ENCODE measurements around the gene TMEM225B. TPM values are rescaled to one million over a fixed set of nuclear protein-coding genes. Genes with fewer than 3 reads are reported as not detected.

The TMEM225B gene
- total and polyA plus RNA-seq, 2 of the 4 experiments (the other 2 are of a cell fraction): 0.32 to 0.54 TPM

DNA sequence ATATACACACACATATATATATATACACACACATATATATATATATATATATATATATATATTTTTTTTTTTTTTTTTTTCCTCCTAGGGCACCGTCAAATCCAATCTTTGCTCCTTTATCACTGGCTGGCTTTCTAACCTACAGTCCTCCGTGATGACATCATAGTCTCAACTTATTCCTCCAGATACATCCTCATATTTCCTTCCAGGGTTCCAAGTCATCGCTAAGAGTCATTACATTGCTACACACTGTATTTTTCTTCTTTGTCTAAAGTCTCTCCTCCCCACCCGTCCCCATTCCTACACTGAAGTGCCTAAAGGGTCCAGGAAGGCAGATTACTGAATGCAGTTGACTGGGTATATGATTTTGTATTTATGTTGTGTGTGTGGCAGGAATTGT lies 45.0 kb upstream of the TMEM225B start:
- intact Hi-C loops (cut with micrococcal nuclease): loop anchor here (2.0 kb wide), 1 partner anchor 48 kb away; the partner anchor contains the start of gene ZKSCAN5
- no peaks in the 10 kb centered on the region for H3K27me3 ChIP-seq (ENCODE audit: control insufficient read depth, insufficient read depth, low read length)
- DNase-seq (no peak), ATAC-seq (ENCODE audit: low read depth) (no peak)
- no peak overlapping the region for H4K5ac ChIP-seq (ENCODE audit: low read depth, low read length)
- H3K4me2 ChIP-seq (ENCODE audit: low read depth, low read length): no peak overlapping the region
- no peaks in the 10 kb centered on the region for H4K20me1 ChIP-seq (ENCODE audit: insufficient read depth, low read length)
- H2BK20ac ChIP-seq (ENCODE audit: low read depth, low read length): no peak overlapping the region
- no peak overlapping the region for H3K23ac ChIP-seq (ENCODE audit: low read depth, low read length)
- H3K79me1 ChIP-seq (ENCODE audit: low read depth in 1 of 2, low read length in 2 of 2): peaks cover 30 to 62% of the 10 kb centered on the region in 2 experiments
- H3K4me3 ChIP-seq (ENCODE audit: insufficient read depth, low read depth, low read length): no peak overlapping the region
- H2BK15ac ChIP-seq (ENCODE audit: low read depth, low read length): no peak overlapping the region
- no peak overlapping the region for H3K18ac ChIP-seq (ENCODE audit: low read depth, low read length)
- H2BK5ac ChIP-seq (ENCODE audit: low read depth, low read length, poor library complexity, severe bottlenecking): no peak overlapping the region
- H3K4me1 ChIP-seq (ENCODE audit: control insufficient read depth, insufficient read depth, low read length): no peaks in the 10 kb centered on the region
- no peak overlapping the region for H4K8ac ChIP-seq (ENCODE audit: low read depth in 2 of 2, low read length in 2 of 2)
- no peak overlapping the region for H3K56ac ChIP-seq (ENCODE audit: extremely low read depth, insufficient read depth, low read length)
- in situ Hi-C loops (cut with MboI; ENCODE audit: low sequenced_read_pairs): no loop called here
- no peak overlapping the region for H3K4ac ChIP-seq (ENCODE audit: low read depth, low read length)
- dilution Hi-C loops (cut with HindIII; ENCODE audit: low sequenced_read_pairs, unreplicated experiment): no loop called here
- H3K27ac ChIP-seq (ENCODE audit: insufficient read depth, low read length): no peak overlapping the region
- peak overlapping the region; percentile 33 for H2AK9ac ChIP-seq (replicated peaks; ENCODE audit: low read depth, low read length, poor library complexity)
- POLR2A ChIA-PET (ENCODE audit: unreplicated experiment): no interaction called here
- H3K9me1 ChIP-seq (ENCODE audit: insufficient read depth, low read length): peaks cover 11% of the 10 kb centered on the region
- 100% methylated on average over 2 of the region's 4 CpGs; no CpG with 5 or more reads in 1 of the 2 experiments for WGBS, 2 experiments (ENCODE audit: extremely low coverage in 2 of 2, insufficient read length in 1 of 2)
- no peak overlapping the region for H2AFZ ChIP-seq (replicated peaks; ENCODE audit: low read length, poor library complexity)
- no peak overlapping the region for H2BK120ac ChIP-seq (ENCODE audit: low read depth, low read length)
- BruUV-seq (replicated peaks): no TSS peak
- H3K36me3 ChIP-seq (ENCODE audit: control insufficient read depth, insufficient read depth, low read length): peaks cover 6% of the 10 kb centered on the region
- H4K91ac ChIP-seq (ENCODE audit: insufficient read depth, low read depth, low read length): no peak overlapping the region
- H3K14ac ChIP-seq (replicated peaks; ENCODE audit: low read depth, low read length): no peak overlapping the region
- H3K9me3 ChIP-seq (ENCODE audit: control insufficient read depth, insufficient read depth, low read length): peaks cover 3% of the 10 kb centered on the region
- TF ChIP-seq, protein P1, sequence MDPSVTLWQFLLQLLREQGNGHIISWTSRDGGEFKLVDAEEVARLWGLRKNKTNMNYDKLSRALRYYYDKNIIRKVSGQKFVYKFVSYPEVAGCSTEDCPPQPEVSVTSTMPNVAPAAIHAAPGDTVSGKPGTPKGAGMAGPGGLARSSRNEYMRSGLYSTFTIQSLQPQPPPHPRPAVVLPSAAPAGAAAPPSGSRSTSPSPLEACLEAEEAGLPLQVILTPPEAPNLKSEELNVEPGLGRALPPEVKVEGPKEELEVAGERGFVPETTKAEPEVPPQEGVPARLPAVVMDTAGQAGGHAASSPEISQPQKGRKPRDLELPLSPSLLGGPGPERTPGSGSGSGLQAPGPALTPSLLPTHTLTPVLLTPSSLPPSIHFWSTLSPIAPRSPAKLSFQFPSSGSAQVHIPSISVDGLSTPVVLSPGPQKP (IDR thresholded peaks at IDR 0.05; ENCODE audit: borderline replicate concordance, low read depth, low read length): no peak
- TF ChIP-seq NFE2L2 (IDR thresholded peaks at IDR 0.05; ENCODE audit: low read depth, low read length): no peak
- TF ChIP-seq MXI1 (IDR thresholded peaks at IDR 0.05; ENCODE audit: borderline replicate concordance, low read depth, low read length): no peak
- TF ChIP-seq, protein P2, sequence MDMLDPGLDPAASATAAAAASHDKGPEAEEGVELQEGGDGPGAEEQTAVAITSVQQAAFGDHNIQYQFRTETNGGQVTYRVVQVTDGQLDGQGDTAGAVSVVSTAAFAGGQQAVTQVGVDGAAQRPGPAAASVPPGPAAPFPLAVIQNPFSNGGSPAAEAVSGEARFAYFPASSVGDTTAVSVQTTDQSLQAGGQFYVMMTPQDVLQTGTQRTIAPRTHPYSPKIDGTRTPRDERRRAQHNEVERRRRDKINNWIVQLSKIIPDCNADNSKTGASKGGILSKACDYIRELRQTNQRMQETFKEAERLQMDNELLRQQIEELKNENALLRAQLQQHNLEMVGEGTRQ (IDR thresholded peaks at IDR 0.05; ENCODE audit: low read depth, low read length): no peak
- TF ChIP-seq RCOR1 (IDR thresholded peaks at IDR 0.05; ENCODE audit: insufficient replicate concordance, low read length): no peak
- no peak for TF ChIP-seq RAD21 (IDR thresholded peaks at IDR 0.05; ENCODE audit: low read length)
- TF ChIP-seq, protein P3, sequence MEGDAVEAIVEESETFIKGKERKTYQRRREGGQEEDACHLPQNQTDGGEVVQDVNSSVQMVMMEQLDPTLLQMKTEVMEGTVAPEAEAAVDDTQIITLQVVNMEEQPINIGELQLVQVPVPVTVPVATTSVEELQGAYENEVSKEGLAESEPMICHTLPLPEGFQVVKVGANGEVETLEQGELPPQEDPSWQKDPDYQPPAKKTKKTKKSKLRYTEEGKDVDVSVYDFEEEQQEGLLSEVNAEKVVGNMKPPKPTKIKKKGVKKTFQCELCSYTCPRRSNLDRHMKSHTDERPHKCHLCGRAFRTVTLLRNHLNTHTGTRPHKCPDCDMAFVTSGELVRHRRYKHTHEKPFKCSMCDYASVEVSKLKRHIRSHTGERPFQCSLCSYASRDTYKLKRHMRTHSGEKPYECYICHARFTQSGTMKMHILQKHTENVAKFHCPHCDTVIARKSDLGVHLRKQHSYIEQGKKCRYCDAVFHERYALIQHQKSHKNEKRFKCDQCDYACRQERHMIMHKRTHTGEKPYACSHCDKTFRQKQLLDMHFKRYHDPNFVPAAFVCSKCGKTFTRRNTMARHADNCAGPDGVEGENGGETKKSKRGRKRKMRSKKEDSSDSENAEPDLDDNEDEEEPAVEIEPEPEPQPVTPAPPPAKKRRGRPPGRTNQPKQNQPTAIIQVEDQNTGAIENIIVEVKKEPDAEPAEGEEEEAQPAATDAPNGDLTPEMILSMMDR (conservative IDR thresholded peaks at IDR 0.05; ENCODE audit: low read depth, low read length): no peak
- no peak for TF ChIP-seq BHLHE40 (IDR thresholded peaks at IDR 0.05; ENCODE audit: low read depth, low read length)
- TF ChIP-seq MAFK (IDR thresholded peaks at IDR 0.05; ENCODE audit: low read depth, low read length): no peak
- no peak for TF ChIP-seq FOS (IDR thresholded peaks at IDR 0.05; ENCODE audit: low read depth, low read length)
- TF ChIP-seq POLR2A (IDR thresholded peaks at IDR 0.05; ENCODE audit: low read depth, low read length): no peak
- no peak for TF ChIP-seq RFX5 (IDR thresholded peaks at IDR 0.05; ENCODE audit: low read depth, low read length)
- no peak for TF ChIP-seq SMC3 (IDR thresholded peaks at IDR 0.05; ENCODE audit: low read depth, low read length)
- no peak for TF ChIP-seq CEBPB (IDR thresholded peaks at IDR 0.05; ENCODE audit: low read depth, low read length)
- TF ChIP-seq CHD1 (IDR thresholded peaks at IDR 0.05; ENCODE audit: low read depth, low read length): no peak
- no peak for TF ChIP-seq MAZ (IDR thresholded peaks at IDR 0.05; ENCODE audit: borderline replicate concordance, low read depth, low read length)
- no peak overlapping the region for H2AK5ac ChIP-seq (ENCODE audit: low read depth, low read length)
- CTCF ChIA-PET: no interaction called here
- no peak overlapping the region for H3K9ac ChIP-seq (ENCODE audit: low read depth, low read length)

All from IMR-90 (cell line).